ENCODE results near the gene OCA2.

GRCh38 chr15:27958911-27959578 lies 140.1 kb downstream of the OCA2 start:
- TF ChIP-seq POLR2A (IDR thresholded peaks at IDR 0.05), result no peak
- TF ChIP-seq CTCF (IDR thresholded peaks at IDR 0.05), result no peak
- no peak for TF ChIP-seq POLR2AphosphoS5 (IDR thresholded peaks at IDR 0.05)
- TF ChIP-seq EP300 (IDR thresholded peaks at IDR 0.05), result no peak
